WTC11 (cell line): Measurements from ENCODE around the gene PAPOLA. TPM values are rescaled to one million over a fixed set of nuclear protein-coding genes. Genes with fewer than 3 reads are reported as not detected.

Source experiments
- ATAC-seq: fragments of 200-7000 bp; cut with Tn5 transposase; 2 replicates; pipeline ENCODE4 v1.10.0; 2021; ENCODE audit warnings: mild to moderate bottlenecking, moderate library complexity
- CTCF ChIA-PET: fragments of 300-600 bp; sonication (Branson Sonifier 250); formaldehyde crosslinking; loops from one replicate; lab custom pipeline; 2021; ENCODE audit warnings: antibody characterized with exemption; lab: Charles Lee
- POLR2A ChIA-PET: fragments of 350-600 bp; sonication (Branson Sonifier 250); formaldehyde crosslinking; loops from one replicate; lab custom pipeline; 2021; ENCODE audit warnings: antibody characterized with exemption; lab: Charles Lee
- DNase-seq: peaks from one replicate; pipeline ENCODE4 v3.0.0; 2021; ENCODE audit warnings: low spot score
- H3K27ac Mint-ChIP-seq: 2 replicates; pipeline ENCODE4 v1.8.0; 2021; ENCODE audit warnings: mixed read lengths
- H3K27me3 Mint-ChIP-seq: 2 replicates; pipeline ENCODE4 v1.8.0; 2021; ENCODE audit warnings: low read depth, mild to moderate bottlenecking, moderate library complexity, mixed read lengths
- H3K36me3 Mint-ChIP-seq: 2 replicates; pipeline ENCODE4 v1.8.0; 2021; ENCODE audit warnings: mixed read lengths
- H3K4me1 Mint-ChIP-seq: 2 replicates; pipeline ENCODE4 v1.8.0; 2022; ENCODE audit warnings: mixed read lengths
- H3K4me3 Mint-ChIP-seq: 2 replicates; pipeline ENCODE4 v1.8.0; 2021; ENCODE audit warnings: mild to moderate bottlenecking, moderate library complexity, mixed read lengths
- H3K9me3 Mint-ChIP-seq: 2 replicates; pipeline ENCODE4 v1.8.0; 2021; ENCODE audit warnings: mixed read lengths
- CDX4 ChIP-seq: fragments of 250-450 bp; sonication (Bioruptor Pico); IDR thresholded peaks from 2 replicates; pipeline ENCODE4 v1.9.0; 2021; ENCODE audit warnings: moderate library complexity, mild to moderate bottlenecking, inconsistent platforms, borderline replicate concordance
- CREM ChIP-seq: sonication (generic); formaldehyde crosslinking; IDR thresholded peaks from 2 replicates; pipeline ENCODE4 v1.8.1; 2022; ENCODE audit warnings: mild to moderate bottlenecking, missing genetic modification reagents, moderate library complexity
- GABPB1 ChIP-seq: sonication (generic); formaldehyde crosslinking; IDR thresholded peaks from 2 replicates; pipeline ENCODE4 v1.8.1; 2023; ENCODE audit warnings: mild to moderate bottlenecking, missing genetic modification reagents
- MXD4 ChIP-seq: fragments of 250-450 bp; sonication (Bioruptor Pico); IDR thresholded peaks from 2 replicates; pipeline ENCODE4 v1.8.0; 2021; ENCODE audit warnings: mild to moderate bottlenecking, moderate library complexity, borderline replicate concordance
- NFE2L1 ChIP-seq: sonication (generic); formaldehyde crosslinking; IDR thresholded peaks from 2 replicates; pipeline ENCODE4 v1.8.1; 2023; ENCODE audit warnings: missing genetic modification reagents
- NFYB ChIP-seq: sonication (generic); formaldehyde crosslinking; conservative IDR thresholded peaks from 2 replicates; pipeline ENCODE4 v1.8.0; 2022; ENCODE audit warnings: low read depth, missing genetic modification reagents
- NR3C1 ChIP-seq: sonication (generic); formaldehyde crosslinking; conservative IDR thresholded peaks from 2 replicates; pipeline ENCODE4 v1.8.1; 2023; ENCODE audit warnings: low read depth, mild to moderate bottlenecking, missing genetic modification reagents
- OVOL2 ChIP-seq: fragments of 250-450 bp; sonication (Bioruptor Pico); IDR thresholded peaks from 2 replicates; pipeline ENCODE4 v1.9.0; 2021; ENCODE audit warnings: mild to moderate bottlenecking, borderline replicate concordance
- PRDM15 ChIP-seq: sonication (generic); formaldehyde crosslinking; IDR thresholded peaks from 2 replicates; pipeline ENCODE4 v1.8.0; 2022; ENCODE audit warnings: missing genetic modification reagents
- SMAD3 ChIP-seq: sonication (generic); formaldehyde crosslinking; IDR thresholded peaks from 2 replicates; pipeline ENCODE4 v1.8.0; 2022; ENCODE audit warnings: missing genetic modification reagents, mild to moderate bottlenecking, borderline replicate concordance
- SMAD4 ChIP-seq: sonication (generic); formaldehyde crosslinking; IDR thresholded peaks from 2 replicates; pipeline ENCODE4 v1.8.0; 2022; ENCODE audit warnings: mild to moderate bottlenecking, missing genetic modification reagents
- ZNF396 ChIP-seq: fragments of 250-450 bp; sonication (Bioruptor Pico); IDR thresholded peaks from 2 replicates; pipeline ENCODE4 v1.8.0; 2021; ENCODE audit warnings: mild to moderate bottlenecking, moderate library complexity, borderline replicate concordance
- ZNF416 ChIP-seq: fragments of 250-450 bp; sonication (Bioruptor Pico); IDR thresholded peaks from 2 replicates; pipeline ENCODE4 v1.9.0; 2021; ENCODE audit warnings: mild to moderate bottlenecking, inconsistent platforms
- ZNF423 ChIP-seq: fragments of 250-450 bp; sonication (Bioruptor Pico); IDR thresholded peaks from 2 replicates; pipeline ENCODE4 v2.1.2; 2022; ENCODE audit warnings: mild to moderate bottlenecking, moderate library complexity
- ZNF512 ChIP-seq: sonication (generic); formaldehyde crosslinking; IDR thresholded peaks from 2 replicates; pipeline ENCODE4 v1.8.1; 2022; ENCODE audit warnings: missing genetic modification reagents, borderline replicate concordance
- ZNF671 ChIP-seq: fragments of 250-450 bp; sonication (Bioruptor Pico); IDR thresholded peaks from 2 replicates; pipeline ENCODE4 v1.8.0; 2021; ENCODE audit warnings: mild to moderate bottlenecking
- total RNA-seq: library from RNA; stranded (reverse); gene quantifications from 3 replicates; pipeline ENCODE4 v1.2.3, GENCODE V29; 2021
- TF ChIP-seq, protein P1 (sequence below): sonication (generic); formaldehyde crosslinking; IDR thresholded peaks from 2 replicates; pipeline ENCODE4 v1.8.0; 2023; ENCODE audit warnings: mild to moderate bottlenecking, missing genetic modification reagents
- TF ChIP-seq, protein P2 (sequence below): sonication (generic); formaldehyde crosslinking; IDR thresholded peaks from 2 replicates; pipeline ENCODE4 v1.8.1; 2023; ENCODE audit warnings: mild to moderate bottlenecking, missing genetic modification reagents
- TF ChIP-seq, protein P3 (sequence below): fragments of 250-450 bp; sonication (Bioruptor Pico); IDR thresholded peaks from 2 replicates; pipeline ENCODE4 v1.9.0; 2021; ENCODE audit warnings: mild to moderate bottlenecking

Gene PAPOLA
- total RNA-seq, 1 experiment from 2014 or later: 210 TPM

- TF ChIP-seq ZNF671 (CRISPR knock-in tag) (no peak), PRDM15 (no peak)
These were observed 12.9 kb upstream of the PAPOLA start (continued) for GRCh38 chr14:96489327-96489726.

GRCh38 chr14:96493178-96493577 lies 9.0 kb upstream of the PAPOLA start:
- no peaks in the 10 kb centered on the region for H3K9me3 Mint-ChIP-seq

DNA sequence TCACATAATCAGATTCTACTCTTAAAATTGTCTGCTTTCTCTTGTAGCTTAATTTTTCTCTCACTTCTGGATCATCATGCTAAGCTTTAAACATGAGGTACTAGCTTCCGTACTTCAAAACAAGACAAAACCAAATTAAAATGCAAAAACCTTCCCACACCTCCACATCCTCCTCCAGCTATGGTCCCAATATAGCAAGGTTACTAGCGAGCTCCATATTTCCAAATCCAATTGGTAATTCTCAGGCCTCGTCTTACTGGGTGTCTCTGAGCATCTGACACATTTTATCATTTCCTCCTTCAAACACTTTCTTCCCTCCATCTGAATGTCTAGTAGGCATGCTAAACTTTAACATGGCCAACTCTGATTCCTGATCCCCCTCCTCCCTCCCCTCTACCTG lies 7.9 kb upstream of the PAPOLA start:
- no peak for DNase-seq
- POLR2A ChIA-PET: no interaction called here
- no peak for TF ChIP-seq SMAD4 (CRISPR knock-in tag)
- no peak for TF ChIP-seq NFYB (CRISPR knock-in tag)
- TF ChIP-seq NR3C1 (CRISPR knock-in tag): no peak
- no peak for TF ChIP-seq NFE2L1 (CRISPR knock-in tag)
- TF ChIP-seq, protein P1, sequence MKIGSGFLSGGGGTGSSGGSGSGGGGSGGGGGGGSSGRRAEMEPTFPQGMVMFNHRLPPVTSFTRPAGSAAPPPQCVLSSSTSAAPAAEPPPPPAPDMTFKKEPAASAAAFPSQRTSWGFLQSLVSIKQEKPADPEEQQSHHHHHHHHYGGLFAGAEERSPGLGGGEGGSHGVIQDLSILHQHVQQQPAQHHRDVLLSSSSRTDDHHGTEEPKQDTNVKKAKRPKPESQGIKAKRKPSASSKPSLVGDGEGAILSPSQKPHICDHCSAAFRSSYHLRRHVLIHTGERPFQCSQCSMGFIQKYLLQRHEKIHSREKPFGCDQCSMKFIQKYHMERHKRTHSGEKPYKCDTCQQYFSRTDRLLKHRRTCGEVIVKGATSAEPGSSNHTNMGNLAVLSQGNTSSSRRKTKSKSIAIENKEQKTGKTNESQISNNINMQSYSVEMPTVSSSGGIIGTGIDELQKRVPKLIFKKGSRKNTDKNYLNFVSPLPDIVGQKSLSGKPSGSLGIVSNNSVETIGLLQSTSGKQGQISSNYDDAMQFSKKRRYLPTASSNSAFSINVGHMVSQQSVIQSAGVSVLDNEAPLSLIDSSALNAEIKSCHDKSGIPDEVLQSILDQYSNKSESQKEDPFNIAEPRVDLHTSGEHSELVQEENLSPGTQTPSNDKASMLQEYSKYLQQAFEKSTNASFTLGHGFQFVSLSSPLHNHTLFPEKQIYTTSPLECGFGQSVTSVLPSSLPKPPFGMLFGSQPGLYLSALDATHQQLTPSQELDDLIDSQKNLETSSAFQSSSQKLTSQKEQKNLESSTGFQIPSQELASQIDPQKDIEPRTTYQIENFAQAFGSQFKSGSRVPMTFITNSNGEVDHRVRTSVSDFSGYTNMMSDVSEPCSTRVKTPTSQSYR (CRISPR knock-in tag): no peak
- TF ChIP-seq ZNF423 (CRISPR knock-in tag): no peak
- TF ChIP-seq CREM: no peak
- no peak for TF ChIP-seq SMAD3 (CRISPR knock-in tag)

More at GRCh38 chr14:96493178-96493577, 9.0 kb upstream of the PAPOLA start:
- DNase-seq: no peak
- ATAC-seq: no peak
- ChIA-PET CTCF (interaction anchor here (0.7 kb wide), 1 partner anchor 337 kb away, joined by 3 read pairs; no protein-coding TSS in a partner anchor), POLR2A (no interaction called here)
- no peaks in the 10 kb centered on the region for H3K4me1 Mint-ChIP-seq
- TF ChIP-seq ZNF396 (CRISPR knock-in tag) (no peak), OVOL2 (CRISPR knock-in tag) (no peak), MXD4 (no peak), ZNF512 (CRISPR knock-in tag) (no peak), ZNF416 (no peak), CDX4 (no peak), GABPB1 (CRISPR knock-in tag) (no peak), NR3C1 (CRISPR knock-in tag) (no peak)
- TF ChIP-seq, protein P2, sequence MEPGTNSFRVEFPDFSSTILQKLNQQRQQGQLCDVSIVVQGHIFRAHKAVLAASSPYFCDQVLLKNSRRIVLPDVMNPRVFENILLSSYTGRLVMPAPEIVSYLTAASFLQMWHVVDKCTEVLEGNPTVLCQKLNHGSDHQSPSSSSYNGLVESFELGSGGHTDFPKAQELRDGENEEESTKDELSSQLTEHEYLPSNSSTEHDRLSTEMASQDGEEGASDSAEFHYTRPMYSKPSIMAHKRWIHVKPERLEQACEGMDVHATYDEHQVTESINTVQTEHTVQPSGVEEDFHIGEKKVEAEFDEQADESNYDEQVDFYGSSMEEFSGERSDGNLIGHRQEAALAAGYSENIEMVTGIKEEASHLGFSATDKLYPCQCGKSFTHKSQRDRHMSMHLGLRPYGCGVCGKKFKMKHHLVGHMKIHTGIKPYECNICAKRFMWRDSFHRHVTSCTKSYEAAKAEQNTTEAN (CRISPR knock-in tag): no peak
- TF ChIP-seq, protein P3, sequence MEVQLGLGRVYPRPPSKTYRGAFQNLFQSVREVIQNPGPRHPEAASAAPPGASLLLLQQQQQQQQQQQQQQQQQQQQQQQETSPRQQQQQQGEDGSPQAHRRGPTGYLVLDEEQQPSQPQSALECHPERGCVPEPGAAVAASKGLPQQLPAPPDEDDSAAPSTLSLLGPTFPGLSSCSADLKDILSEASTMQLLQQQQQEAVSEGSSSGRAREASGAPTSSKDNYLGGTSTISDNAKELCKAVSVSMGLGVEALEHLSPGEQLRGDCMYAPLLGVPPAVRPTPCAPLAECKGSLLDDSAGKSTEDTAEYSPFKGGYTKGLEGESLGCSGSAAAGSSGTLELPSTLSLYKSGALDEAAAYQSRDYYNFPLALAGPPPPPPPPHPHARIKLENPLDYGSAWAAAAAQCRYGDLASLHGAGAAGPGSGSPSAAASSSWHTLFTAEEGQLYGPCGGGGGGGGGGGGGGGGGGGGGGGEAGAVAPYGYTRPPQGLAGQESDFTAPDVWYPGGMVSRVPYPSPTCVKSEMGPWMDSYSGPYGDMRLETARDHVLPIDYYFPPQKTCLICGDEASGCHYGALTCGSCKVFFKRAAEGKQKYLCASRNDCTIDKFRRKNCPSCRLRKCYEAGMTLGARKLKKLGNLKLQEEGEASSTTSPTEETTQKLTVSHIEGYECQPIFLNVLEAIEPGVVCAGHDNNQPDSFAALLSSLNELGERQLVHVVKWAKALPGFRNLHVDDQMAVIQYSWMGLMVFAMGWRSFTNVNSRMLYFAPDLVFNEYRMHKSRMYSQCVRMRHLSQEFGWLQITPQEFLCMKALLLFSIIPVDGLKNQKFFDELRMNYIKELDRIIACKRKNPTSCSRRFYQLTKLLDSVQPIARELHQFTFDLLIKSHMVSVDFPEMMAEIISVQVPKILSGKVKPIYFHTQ (CRISPR knock-in tag): no peak
- H3K27ac Mint-ChIP-seq: no peak overlapping the region
- no peaks in the 10 kb centered on the region; the same call in 1 of the 2 replicates for H3K27me3 Mint-ChIP-seq
- no peaks in the 10 kb centered on the region for H3K36me3 Mint-ChIP-seq
- no peak overlapping the region for H3K4me3 Mint-ChIP-seq

More for the DNA sequence above, 7.9 kb upstream of the PAPOLA start:
- Mint-ChIP-seq H3K9me3 (no peaks in the 10 kb centered on the region), H3K27me3 (no peaks in the 10 kb centered on the region; the same call in 1 of the 2 replicates), H3K4me1 (no peaks in the 10 kb centered on the region), H3K36me3 (no peaks in the 10 kb centered on the region), H3K4me3 (no peak overlapping the region), H3K27ac (no peak overlapping the region)
- ATAC-seq: no peak
- CTCF ChIA-PET: no interaction called here
